ENCODE results near the gene IKZF3. TPM values are rescaled to one million over a fixed set of nuclear protein-coding genes. Genes with fewer than 3 reads are reported as not detected.
"Not testable (repeated sequence)": the region's sequence is repeated elsewhere in the genome, so short reads cannot be mapped to it uniquely, and the experiment has no call there.

Gene IKZF3
- total RNA-seq, 1 experiment from 2014 or later = not detected

- peak; percentile 93 for DNase-seq (ENCODE audit: low spot score)
Observed at GRCh38 chr17:39740357-39741111, 123.6 kb downstream of the IKZF3 start.

GRCh38 chr17:39739885-39740356 is 124.2 kb downstream of the IKZF3 start:
- DNase-seq (ENCODE audit: low spot score) = no peak

- DNase-seq (ENCODE audit: low spot score) = peak; percentile 16
Observed at GRCh38 chr17:39738983-39739884, 124.9 kb downstream of the IKZF3 start.

- DNase-seq (ENCODE audit: low spot score) = no peak
Observed at GRCh38 chr17:39738568-39738901, 125.6 kb downstream of the IKZF3 start.

GRCh38 chr17:39737760-39738567 is 126.1 kb downstream of the IKZF3 start, which contains the start of gene GRB7:
GRB7 (plus strand) TSS chr17:39737938; CDS start chr17:39742302, 4,364 bp downstream.
- no peak for DNase-seq (ENCODE audit: low spot score)

GRCh38 chr17:39737206-39737759 is 126.8 kb downstream of the IKZF3 start:
- no peak for DNase-seq (ENCODE audit: low spot score)

GRCh38 chr17:39736319-39737165 is 127.6 kb downstream of the IKZF3 start:
- DNase-seq (ENCODE audit: low spot score) = peak; percentile 62

GRCh38 chr17:39735882-39736281 is 128.2 kb downstream of the IKZF3 start:
- DNase-seq (ENCODE audit: low spot score) = no peak

- no peak for DNase-seq (ENCODE audit: low spot score)
Observed at GRCh38 chr17:39732586-39732985, 131.5 kb downstream of the IKZF3 start.

GRCh38 chr17:39730095-39730921 is 133.8 kb downstream of the IKZF3 start, which contains the start of gene MIEN1:
MIEN1 (minus strand) TSS chr17:39730532; CDS start chr17:39730495, 37 bp downstream.
- DNase-seq (ENCODE audit: low spot score) = peak; percentile 75

GRCh38 chr17:39729280-39729851 is 134.7 kb downstream of the IKZF3 start:
- DNase-seq (ENCODE audit: low spot score) = peak; percentile 38

- no peak for DNase-seq (ENCODE audit: low spot score)
Observed at GRCh38 chr17:39727556-39727955, 136.6 kb downstream of the IKZF3 start.

GRCh38 chr17:39726617-39727016 is 137.5 kb downstream of the IKZF3 start:
- DNase-seq (ENCODE audit: low spot score) = no peak

GRCh38 chr17:39725923-39726322 is 138.2 kb downstream of the IKZF3 start:
- DNase-seq (ENCODE audit: low spot score) = not testable (repeated sequence)

GRCh38 chr17:39724731-39725130 is 139.4 kb downstream of the IKZF3 start:
- DNase-seq (ENCODE audit: low spot score) = no peak

GRCh38 chr17:39722965-39723848 is 140.9 kb downstream of the IKZF3 start:
- DNase-seq (ENCODE audit: low spot score) = no peak

GRCh38 chr17:39722104-39722503 is 142.0 kb downstream of the IKZF3 start:
- DNase-seq (ENCODE audit: low spot score) = no peak
